A673 (cell line): ENCODE data around the gene ABCG1.

ENCODE experiments used
- CTCF ChIP-seq: fragments of 300-800, 200-600 bp; sonication (generic); conservative IDR thresholded peaks from 2 replicates; pipeline ENCODE4 v1.5.1; 2017; ENCODE audit warnings: low read depth, mild to moderate bottlenecking, antibody characterized with exemption, low read length, moderate library complexity, mixed read lengths
- EZH2 ChIP-seq: fragments of 200-600 bp; sonication (generic); IDR thresholded peaks from 2 replicates; pipeline ENCODE4 v1.6.1; 2017; ENCODE audit warnings: borderline replicate concordance, low read depth, mild to moderate bottlenecking, mixed read lengths, antibody characterized with exemption, low read length; ENCODE audit not compliant: poor library complexity, severe bottlenecking

DNA sequence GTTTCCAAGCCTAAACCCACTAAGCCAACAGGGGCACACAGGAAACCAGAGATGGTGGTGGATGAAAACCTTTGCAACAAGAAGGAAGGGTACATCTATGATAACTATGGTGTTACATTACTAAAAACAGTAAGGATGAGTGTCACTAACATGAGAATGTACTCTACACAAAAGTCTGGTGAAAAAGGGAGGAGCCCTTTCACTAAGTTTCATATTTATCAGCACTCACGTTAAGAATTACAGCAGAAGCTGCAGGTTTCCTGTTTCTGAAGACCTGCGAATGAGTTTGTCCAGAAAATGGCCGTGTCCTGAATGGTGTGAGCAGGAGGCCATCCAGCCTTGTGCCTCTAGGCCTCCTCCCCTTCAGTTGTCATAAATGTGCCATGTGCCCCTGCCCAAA, 17.8 kb downstream of the ABCG1 start:
- TF ChIP-seq CTCF: no peak
- TF ChIP-seq EZH2: no peak
